HEK293T (cell line): ENCODE results near the gene IL3.

Experiments used
- ARNT ChIP-seq: fragments of 450-650 bp; IDR thresholded peaks from 2 replicates; pipeline ENCODE4 v1.6.1; 2017; ENCODE audit warnings: mild to moderate bottlenecking
- BHLHE40 ChIP-seq: fragments of 450-650 bp; IDR thresholded peaks from 2 replicates; pipeline ENCODE4 v1.6.1; 2016; ENCODE audit warnings: mild to moderate bottlenecking, moderate library complexity, borderline replicate concordance
- FOXK2 ChIP-seq: fragments of 450-650 bp; IDR thresholded peaks from 2 replicates; pipeline ENCODE4 v1.6.1; 2016; ENCODE audit warnings: mild to moderate bottlenecking
- FOXM1 ChIP-seq: fragments of 450-650 bp; IDR thresholded peaks from 2 replicates; pipeline ENCODE4 v1.6.1; 2017; ENCODE audit warnings: mild to moderate bottlenecking, borderline replicate concordance
- HDGF ChIP-seq: fragments of 450-650 bp; IDR thresholded peaks from 2 replicates; pipeline ENCODE4 v1.6.1; 2017; ENCODE audit warnings: antibody characterized with exemption, borderline replicate concordance
- L3MBTL2 ChIP-seq: fragments of 450-650 bp; conservative IDR thresholded peaks from 2 replicates; pipeline ENCODE4 v1.6.1; 2016; ENCODE audit warnings: mild to moderate bottlenecking
- PKNOX1 ChIP-seq: fragments of 450-650 bp; IDR thresholded peaks from 2 replicates; pipeline ENCODE4 v1.6.1; 2016
- SP1 ChIP-seq: fragments of 450-650 bp; IDR thresholded peaks from 2 replicates; pipeline ENCODE4 v1.6.1; 2017
- TARDBP ChIP-seq: fragments of 450-650 bp; IDR thresholded peaks from 2 replicates; pipeline ENCODE4 v1.6.1; 2016
- ZNF384 ChIP-seq: fragments of 450-650 bp; IDR thresholded peaks from 2 replicates; pipeline ENCODE4 v1.6.1; 2016

GRCh38 chr5:132064738-132065331 lies 4.4 kb downstream of the IL3 start:
- TF ChIP-seq BHLHE40 = no peak
- no peak for TF ChIP-seq L3MBTL2
- no peak for TF ChIP-seq FOXM1
- TF ChIP-seq ZNF384 = no peak
- no peak for TF ChIP-seq ARNT
- no peak for TF ChIP-seq FOXK2
- TF ChIP-seq HDGF = no peak
- TF ChIP-seq SP1 = no peak
- no peak for TF ChIP-seq TARDBP
- no peak for TF ChIP-seq PKNOX1
